ENCODE data around the gene FAM131A. TPM values are rescaled to one million over a fixed set of nuclear protein-coding genes. Genes with fewer than 3 reads are reported as not detected.

Gene FAM131A
- total RNA-seq, 1 experiment from 2014 or later = 0.65 TPM

- no peak for DNase-seq (ENCODE audit: low spot score)
Measured at GRCh38 chr3:184316792-184317191, 20.6 kb upstream of the FAM131A start.

- DNase-seq (ENCODE audit: low spot score) = no peak
Measured at GRCh38 chr3:184317201-184317600, 20.2 kb upstream of the FAM131A start.

DNA sequence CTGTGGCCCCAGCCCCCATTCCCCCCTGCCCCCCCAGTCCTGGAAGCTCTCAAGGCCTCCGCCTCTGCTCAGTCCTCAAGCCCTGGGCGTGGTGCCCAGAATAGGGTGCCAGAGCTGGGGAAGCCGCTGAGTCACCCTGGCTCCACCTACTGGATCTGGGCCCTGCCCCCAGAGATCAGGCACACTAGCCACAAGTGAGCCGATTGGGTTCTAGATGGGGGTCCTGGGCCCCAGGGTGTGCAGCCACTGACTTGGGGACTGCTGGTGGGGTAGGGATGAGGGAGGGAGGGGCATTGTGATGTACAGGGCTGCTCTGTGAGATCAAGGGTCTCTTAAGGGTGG lies 17.3 kb upstream of the FAM131A start:
- DNase-seq (ENCODE audit: low spot score) = peak; percentile 97

- DNase-seq (ENCODE audit: low spot score) = no peak
Measured at GRCh38 chr3:184321666-184322065, 15.7 kb upstream of the FAM131A start.

DNA sequence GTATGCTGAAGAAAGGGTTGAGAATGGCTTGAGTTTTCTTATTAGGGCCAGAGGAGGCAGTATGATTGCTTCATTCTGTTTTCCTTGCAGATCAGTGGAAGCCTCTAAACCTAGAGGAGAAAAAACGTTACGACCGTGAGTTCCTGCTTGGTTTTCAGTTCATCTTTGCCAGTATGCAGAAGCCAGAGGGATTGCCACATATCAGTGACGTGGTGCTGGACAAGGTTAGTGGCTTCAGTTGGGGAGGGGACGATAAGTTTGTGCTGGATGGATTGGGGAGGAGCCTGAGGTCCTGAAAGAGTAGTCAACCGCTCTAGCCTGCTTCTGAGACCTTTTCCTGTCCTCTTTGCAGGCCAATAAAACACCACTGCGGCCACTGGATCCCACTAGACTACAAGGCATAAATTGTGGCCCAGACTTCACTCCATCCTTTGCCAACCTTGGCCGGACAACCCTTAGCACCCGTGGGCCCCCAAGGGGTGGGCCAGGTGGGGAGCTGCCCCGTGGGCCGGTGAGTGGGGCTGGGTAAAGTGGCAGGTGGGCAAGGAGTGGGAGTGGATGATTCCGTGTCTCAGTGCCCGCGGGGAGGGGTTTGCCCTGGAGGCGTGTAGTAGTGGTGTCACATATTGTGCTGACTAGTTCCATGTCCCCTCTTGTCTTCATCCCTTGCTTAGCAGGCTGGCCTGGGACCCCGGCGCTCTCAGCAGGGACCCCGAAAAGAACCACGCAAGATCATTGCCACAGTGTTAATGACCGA lies 14.5 kb upstream of the FAM131A start:
- no peak for DNase-seq (ENCODE audit: low spot score)

- no peak for DNase-seq (ENCODE audit: low spot score)
Measured at GRCh38 chr3:184323696-184324095, 13.7 kb upstream of the FAM131A start.

DNA sequence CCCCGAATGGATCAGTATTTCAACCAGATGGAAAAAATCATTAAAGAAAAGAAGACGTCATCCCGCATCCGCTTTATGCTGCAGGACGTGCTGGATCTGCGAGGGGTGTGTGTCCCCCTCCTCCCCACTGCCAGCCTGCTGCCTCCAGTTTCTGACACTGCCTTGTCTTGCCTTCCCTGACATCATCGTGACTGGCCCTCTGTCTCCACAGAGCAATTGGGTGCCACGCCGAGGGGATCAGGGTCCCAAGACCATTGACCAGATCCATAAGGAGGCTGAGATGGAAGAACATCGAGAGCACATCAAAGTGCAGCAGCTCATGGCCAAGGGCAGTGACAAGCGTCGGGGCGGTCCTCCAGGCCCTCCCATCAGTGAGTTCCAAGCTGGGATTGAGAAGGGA lies 12.1 kb upstream of the FAM131A start:
- DNase-seq (ENCODE audit: low spot score) = no peak

DNA sequence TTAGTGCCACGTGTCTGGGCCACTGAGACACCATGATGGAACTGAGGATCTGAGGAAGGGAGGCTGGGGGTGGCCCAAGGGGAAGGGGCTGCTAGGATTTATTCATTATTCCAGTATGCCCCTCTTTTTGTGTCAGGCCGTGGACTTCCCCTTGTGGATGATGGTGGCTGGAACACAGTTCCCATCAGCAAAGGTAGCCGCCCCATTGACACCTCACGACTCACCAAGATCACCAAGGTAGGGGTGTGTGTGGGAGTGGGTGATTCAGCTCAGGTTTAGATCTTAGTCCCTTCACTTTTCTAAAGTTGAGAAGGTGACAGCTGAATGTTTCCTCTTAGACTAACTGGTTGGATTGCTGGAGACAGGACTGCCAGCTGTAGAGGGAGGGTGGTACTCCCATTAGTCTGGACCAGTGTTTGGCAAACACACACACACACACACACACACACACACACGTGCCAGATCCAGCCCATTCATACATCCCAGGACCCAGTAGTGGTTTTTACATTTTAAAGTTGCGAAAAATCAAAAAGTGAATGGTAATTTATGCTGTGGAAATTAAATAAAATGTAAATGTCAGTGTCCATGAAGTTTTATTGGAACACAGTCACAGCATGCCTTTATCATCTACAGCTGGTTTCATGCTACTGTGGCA lies 11.6 kb upstream of the FAM131A start:
- no peak for DNase-seq (ENCODE audit: low spot score)

- DNase-seq (ENCODE audit: low spot score) = no peak
Measured at GRCh38 chr3:184327171-184327570, 10.2 kb upstream of the FAM131A start.

DNA sequence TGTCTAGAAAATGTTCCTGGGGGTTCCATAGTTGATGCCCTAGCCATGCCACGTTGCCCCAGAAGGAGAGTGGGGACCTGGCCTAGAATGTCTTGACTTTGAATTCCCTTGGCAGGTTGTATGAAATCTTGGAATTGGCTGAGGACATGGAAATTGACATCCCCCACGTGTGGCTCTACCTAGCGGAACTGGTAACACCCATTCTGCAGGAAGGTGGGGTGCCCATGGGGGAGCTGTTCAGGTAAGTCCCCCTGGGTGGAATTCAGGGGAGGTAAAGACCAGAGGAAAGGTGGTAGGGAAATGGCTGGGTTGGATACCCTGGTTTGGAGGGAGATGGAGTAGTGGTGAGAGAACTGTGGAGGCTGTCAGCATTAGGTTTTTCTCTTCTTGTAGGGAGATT lies 8.9 kb upstream of the FAM131A start:
- DNase-seq (ENCODE audit: low spot score) = no peak

DNA sequence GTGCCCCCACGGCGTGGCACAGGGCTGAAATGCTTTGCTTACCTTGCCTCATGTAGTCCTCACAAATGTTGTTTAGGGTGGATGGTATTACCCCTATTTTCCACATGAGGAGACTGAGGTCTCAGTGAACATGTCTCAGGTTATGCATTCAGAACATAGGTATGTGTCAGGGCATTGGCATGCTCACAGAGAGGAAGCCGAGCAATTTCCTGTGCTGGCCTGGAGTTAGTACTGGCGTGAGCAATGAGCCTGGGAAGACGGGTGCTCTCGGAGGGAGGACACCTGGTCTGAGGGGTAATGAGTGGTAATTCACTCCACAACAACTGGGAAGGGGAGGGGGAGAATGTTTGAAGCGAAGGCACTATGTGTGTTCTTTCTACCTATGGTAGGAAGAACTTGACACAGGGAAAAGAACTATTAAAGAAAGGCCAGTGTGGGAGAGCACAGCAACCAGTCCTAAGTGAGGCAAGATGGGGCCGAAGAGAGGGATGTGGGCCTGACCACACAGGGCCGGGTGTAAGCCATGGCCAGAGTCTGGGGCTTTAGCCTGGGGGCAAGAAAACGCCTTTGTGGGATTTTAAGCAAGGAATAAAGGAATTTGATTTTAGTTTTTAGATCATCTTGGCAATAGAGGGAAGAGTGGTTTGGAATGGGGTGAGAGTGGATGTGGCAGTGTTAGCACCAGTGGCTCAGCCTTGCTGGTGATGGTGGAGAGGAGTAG lies 4.9 kb upstream of the FAM131A start:
- DNase-seq (ENCODE audit: low spot score) = peak; percentile 92

- DNase-seq (ENCODE audit: low spot score) = no peak
Measured at GRCh38 chr3:184333190-184333589, 4.2 kb upstream of the FAM131A start.

DNA sequence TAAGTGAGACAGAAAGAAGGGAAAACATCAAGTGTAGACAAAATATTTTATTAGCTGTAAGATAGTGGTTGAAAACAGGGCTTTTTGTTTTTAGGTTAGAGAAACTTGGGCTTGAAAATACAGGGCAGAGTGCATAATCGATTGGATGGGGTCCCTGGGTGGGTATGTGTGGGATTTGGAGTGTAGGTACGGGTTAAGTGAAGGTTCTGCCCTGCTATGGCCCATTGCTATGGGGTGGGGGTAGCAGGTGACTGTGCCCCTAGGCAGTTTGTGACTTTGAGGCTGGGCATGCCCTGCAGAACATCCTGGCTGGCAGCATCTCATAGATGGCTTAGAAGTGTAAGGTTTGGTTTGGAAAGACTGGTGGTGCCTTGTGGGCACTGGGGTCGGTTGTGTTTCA lies 3.7 kb upstream of the FAM131A start:
- no peak for DNase-seq (ENCODE audit: low spot score)

DNA sequence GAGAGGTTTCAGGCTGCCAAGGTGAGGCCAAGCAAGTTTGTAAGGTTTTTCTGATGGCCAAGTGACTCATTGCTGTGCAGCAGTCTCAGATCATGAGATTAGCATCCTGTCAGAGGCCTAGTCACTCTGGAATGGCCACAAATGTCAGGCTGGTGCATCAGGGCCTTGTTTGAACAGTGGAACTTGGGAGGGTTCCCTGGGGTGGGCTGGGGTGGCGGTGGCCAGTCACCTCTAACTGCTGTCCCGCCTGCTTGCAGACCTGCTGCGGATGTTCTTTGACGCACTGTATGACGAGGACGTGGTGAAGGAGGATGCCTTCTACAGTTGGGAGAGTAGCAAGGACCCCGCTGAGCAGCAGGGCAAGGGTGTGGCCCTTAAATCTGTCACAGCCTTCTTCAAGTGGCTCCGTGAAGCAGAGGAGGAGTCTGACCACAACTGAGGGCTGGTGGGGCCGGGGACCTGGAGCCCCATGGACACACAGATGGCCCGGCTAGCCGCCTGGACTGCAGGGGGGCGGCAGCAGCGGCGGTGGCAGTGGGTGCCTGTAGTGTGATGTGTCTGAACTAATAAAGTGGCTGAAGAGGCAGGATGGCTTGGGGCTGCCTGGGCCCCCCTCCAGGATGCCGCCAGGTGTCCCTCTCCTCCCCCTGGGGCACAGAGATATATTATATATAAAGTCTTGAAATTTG lies 2.8 kb upstream of the FAM131A start:
- DNase-seq (ENCODE audit: low spot score) = peak; percentile 95

GRCh38 chr3:184335291-184335660 lies 2.1 kb upstream of the FAM131A start:
- DNase-seq (ENCODE audit: low spot score) = no peak

- no peak for DNase-seq (ENCODE audit: low spot score)
Measured at GRCh38 chr3:184335661-184336546, 1.5 kb upstream of the FAM131A start.

- no peak for DNase-seq (ENCODE audit: low spot score)
Measured at GRCh38 chr3:184336547-184337398, 627 bp upstream of the FAM131A start.

DNA sequence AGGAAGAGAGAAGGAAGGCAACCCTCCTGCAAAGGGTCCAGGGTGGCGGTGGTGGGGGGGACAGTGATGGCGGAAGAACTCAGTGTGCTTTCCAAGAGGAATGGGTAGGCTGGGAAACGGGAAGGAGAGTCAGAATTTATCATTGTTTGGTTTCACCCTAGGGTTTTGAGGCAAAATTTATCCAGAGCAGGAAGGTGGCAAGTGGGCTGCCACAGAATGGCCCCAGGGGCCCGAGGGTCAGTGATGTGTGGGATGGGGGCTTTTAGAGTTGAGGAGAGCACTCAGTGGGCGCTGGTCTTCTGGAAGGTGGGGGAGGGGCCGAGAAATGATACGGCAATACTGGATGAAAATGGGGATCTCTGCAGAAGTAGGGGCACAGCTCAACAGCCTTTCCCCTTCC lies 581 bp downstream of the FAM131A start:
- no peak for DNase-seq (ENCODE audit: low spot score)

DNA sequence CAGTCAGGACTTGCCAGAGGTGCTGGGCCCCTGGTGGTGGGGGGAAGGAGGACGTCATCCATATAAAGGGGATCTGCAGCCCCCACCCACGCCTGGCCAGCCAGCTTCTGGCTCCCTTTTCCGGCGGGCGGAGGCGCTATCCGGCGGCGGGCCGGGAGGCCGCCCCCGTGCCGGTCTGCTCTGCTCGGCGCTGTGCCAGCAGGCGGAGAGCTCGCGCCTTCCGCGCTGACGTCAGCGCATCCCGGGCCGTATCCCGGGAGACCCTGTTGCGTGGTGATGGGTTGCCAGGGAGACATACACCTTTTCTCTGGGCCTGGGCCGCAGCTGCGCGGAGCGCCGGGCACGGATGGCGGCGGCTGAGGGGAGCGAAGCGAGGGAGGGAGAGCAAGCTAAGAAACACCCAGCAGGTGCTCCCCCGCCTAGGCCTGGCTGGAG lies 1.1 kb downstream of the FAM131A start:
- DNase-seq (ENCODE audit: low spot score) = no peak

GRCh38 chr3:184339001-184339400 lies 1.6 kb downstream of the FAM131A start:
- DNase-seq (ENCODE audit: low spot score) = no peak
